Measurements from ENCODE around the gene APOA1. TPM values are rescaled to one million over a fixed set of nuclear protein-coding genes. Genes with fewer than 3 reads are reported as not detected.

Gene APOA1
- total RNA-seq, 2 donors from 2014 or later, result 91.8 to 120 TPM

GRCh38 chr11:116797816-116798215 is 39.6 kb downstream of the APOA1 start:
- H3K4me1 ChIP-seq (ENCODE audit: control insufficient read depth, insufficient read depth, low read length), result no peaks in the 10 kb centered on the region
- Mint-ChIP-seq H3K27ac (no peak overlapping the region), H3K27me3 (ENCODE audit: insufficient read depth) (peaks cover 3% of the 10 kb centered on the region), H3K36me3 (ENCODE audit: low read depth) (no peaks in the 10 kb centered on the region), H3K4me1 (peaks cover 2% of the 10 kb centered on the region), H3K4me3 (no peak overlapping the region), H3K9me3 (no peaks in the 10 kb centered on the region)
- H3K27me3 ChIP-seq (ENCODE audit: control insufficient read depth, insufficient read depth, low read length, poor library complexity, severe bottlenecking), result no peaks in the 10 kb centered on the region
- no peak overlapping the region for H3K9ac ChIP-seq (ENCODE audit: extremely low read depth, low read length, poor library complexity, severe bottlenecking)
- 90 to 95% methylated on average over 2 to 5 of the region's 5 CpGs for WGBS, 2 experiments (ENCODE audit: insufficient coverage in 1 of 2, insufficient read length in 1 of 2)
- H3K27ac ChIP-seq (ENCODE audit: low read depth, low read length), result no peak overlapping the region
- H3K4me3 ChIP-seq (ENCODE audit: low read length), result no peak overlapping the region
- TF ChIP-seq CTCF (conservative IDR thresholded peaks at IDR 0.05), result no peak
- no peaks in the 10 kb centered on the region for H3K9me3 ChIP-seq (ENCODE audit: control insufficient read depth, low read length)
- no peak for DNase-seq
- no peaks in the 10 kb centered on the region for H3K36me3 ChIP-seq (ENCODE audit: control insufficient read depth, insufficient read depth, low read length)

- no peak for TF ChIP-seq CTCF (conservative IDR thresholded peaks at IDR 0.05)
- Histone ChIP-seq H3K4me3 (ENCODE audit: low read length) (no peak overlapping the region), H3K4me1 (ENCODE audit: control insufficient read depth, insufficient read depth, low read length) (no peaks in the 10 kb centered on the region), H3K27ac (ENCODE audit: low read depth, low read length) (no peak overlapping the region), H3K9ac (ENCODE audit: extremely low read depth, low read length, poor library complexity, severe bottlenecking) (no peak overlapping the region), H3K27me3 (ENCODE audit: control insufficient read depth, insufficient read depth, low read length, poor library complexity, severe bottlenecking) (no peaks in the 10 kb centered on the region), H3K36me3 (ENCODE audit: control insufficient read depth, insufficient read depth, low read length) (no peaks in the 10 kb centered on the region), H3K9me3 (ENCODE audit: control insufficient read depth, low read length) (no peaks in the 10 kb centered on the region)
- Mint-ChIP-seq H3K36me3 (ENCODE audit: low read depth) (no peaks in the 10 kb centered on the region), H3K27ac (no peak overlapping the region), H3K4me1 (peaks cover 5% of the 10 kb centered on the region), H3K27me3 (ENCODE audit: insufficient read depth) (peaks cover 2% of the 10 kb centered on the region), H3K9me3 (no peaks in the 10 kb centered on the region), H3K4me3 (no peak overlapping the region)
- no peak for DNase-seq
- 100% methylated on average over 1 of the region's 1 CpG; no CpG with 5 or more reads in 1 of the 2 experiments for WGBS, 2 experiments (ENCODE audit: insufficient coverage in 1 of 2, insufficient read length in 1 of 2)
Measured at GRCh38 chr11:116796548-116796947, 40.9 kb downstream of the APOA1 start.

GRCh38 chr11:116794851-116795250 is 42.6 kb downstream of the APOA1 start:
- peaks cover 13% of the 10 kb centered on the region for H3K27me3 Mint-ChIP-seq (ENCODE audit: insufficient read depth)
- no peak for TF ChIP-seq CTCF (conservative IDR thresholded peaks at IDR 0.05)

More at GRCh38 chr11:116794851-116795250, 42.6 kb downstream of the APOA1 start:
- Histone ChIP-seq H3K36me3 (ENCODE audit: control insufficient read depth, insufficient read depth, low read length) (no peaks in the 10 kb centered on the region), H3K4me1 (ENCODE audit: control insufficient read depth, insufficient read depth, low read length) (no peaks in the 10 kb centered on the region), H3K27ac (ENCODE audit: low read depth, low read length) (no peak overlapping the region), H3K9me3 (ENCODE audit: control insufficient read depth, low read length) (no peaks in the 10 kb centered on the region), H3K9ac (ENCODE audit: extremely low read depth, low read length, poor library complexity, severe bottlenecking) (no peak overlapping the region), H3K4me3 (ENCODE audit: low read length) (no peak overlapping the region), H3K27me3 (ENCODE audit: control insufficient read depth, insufficient read depth, low read length, poor library complexity, severe bottlenecking) (peaks cover 6% of the 10 kb centered on the region)
- Mint-ChIP-seq H3K36me3 (ENCODE audit: low read depth) (no peaks in the 10 kb centered on the region), H3K9me3 (no peaks in the 10 kb centered on the region), H3K4me1 (peaks cover 8% of the 10 kb centered on the region), H3K4me3 (no peak overlapping the region), H3K27ac (no peak overlapping the region)
- 83 to 87% methylated on average over 2 of the region's 2 CpGs for WGBS, 2 experiments (ENCODE audit: insufficient coverage in 1 of 2, insufficient read length in 1 of 2)
- no peak for DNase-seq
